GM19043 (cell line): ENCODE data around the gene ZP2.
"Not testable (repeated sequence)": the region's sequence is repeated elsewhere in the genome, so short reads cannot be mapped to it uniquely, and the experiment has no call there.

Source experiments
- ATAC-seq: cut with Tn5 transposase; IDR thresholded peaks from one replicate; pipeline ENCODE4 v1.9.1; 2021; ENCODE audit warnings: low read depth; ENCODE audit not compliant: unreplicated experiment

ZP2 gene

GRCh38 chr16:21218153-21218552 is 6.8 kb upstream of the ZP2 start:
- no peak for ATAC-seq

- ATAC-seq = no peak
Observed at GRCh38 chr16:21217121-21217520, 5.7 kb upstream of the ZP2 start.

GRCh38 chr16:21214086-21214485 is 2.7 kb upstream of the ZP2 start:
- ATAC-seq = no peak

GRCh38 chr16:21208446-21209230 is 2.7 kb downstream of the ZP2 start:
- ATAC-seq = no peak

- no peak for ATAC-seq
Observed at GRCh38 chr16:21206550-21206949, 4.8 kb downstream of the ZP2 start.

- no peak for ATAC-seq
Observed at GRCh38 chr16:21205303-21205702, 6.1 kb downstream of the ZP2 start.

- no peak for ATAC-seq
Observed at GRCh38 chr16:21203155-21203797, 8.1 kb downstream of the ZP2 start.

GRCh38 chr16:21199607-21200218 is 11.7 kb downstream of the ZP2 start:
- no peak for ATAC-seq

- ATAC-seq = no peak
Observed at GRCh38 chr16:21197621-21198020, 13.8 kb downstream of the ZP2 start.

GRCh38 chr16:21197112-21197511 is 14.3 kb downstream of the ZP2 start:
- ATAC-seq = no peak

- not testable (repeated sequence) for ATAC-seq
Observed at GRCh38 chr16:21195330-21195729, 16.0 kb downstream of the ZP2 start.

GRCh38 chr16:21194771-21195301 is 16.5 kb downstream of the ZP2 start:
- no peak for ATAC-seq

- ATAC-seq = no peak
Observed at GRCh38 chr16:21192991-21193390, 18.4 kb downstream of the ZP2 start.

GRCh38 chr16:21190599-21190998 is 20.8 kb downstream of the ZP2 start:
- ATAC-seq = no peak

- ATAC-seq = no peak
Observed at GRCh38 chr16:21190013-21190412, 21.4 kb downstream of the ZP2 start.

GRCh38 chr16:21189311-21189710 is 22.1 kb downstream of the ZP2 start:
- ATAC-seq = no peak

- no peak for ATAC-seq
Observed at GRCh38 chr16:21186326-21186691, 25.1 kb downstream of the ZP2 start.

- ATAC-seq = no peak
Observed at GRCh38 chr16:21185659-21186325, 25.6 kb downstream of the ZP2 start.

GRCh38 chr16:21184834-21185233 is 26.5 kb downstream of the ZP2 start:
- ATAC-seq = no peak

- no peak for ATAC-seq
Observed at GRCh38 chr16:21183995-21184394, 27.4 kb downstream of the ZP2 start.

- ATAC-seq = no peak
Observed at GRCh38 chr16:21179983-21180365, 31.4 kb downstream of the ZP2 start.
